ENCODE measurements around the gene MRPL40. TPM values are rescaled to one million over a fixed set of nuclear protein-coding genes. Genes with fewer than 3 reads are reported as not detected.

The MRPL40 gene
- polyA plus RNA-seq (ENCODE audit: insufficient read length in 3 of 3) = 10 to 100 TPM; 48.1 to 51.3 (median 49.1) TPM

GRCh38 chr22:19432133-19432851 lies at the start of gene MRPL40:
Gene MRPL40 (plus strand): TSS chr22:19432545. CDS start chr22:19432555, 10 bp downstream.
- DNase-seq (ENCODE audit: low read depth in 3 of 3, low spot score in 2 of 3) = peak; percentile 68 to 83 (median 80)

- no peak for DNase-seq (ENCODE audit: low read depth in 3 of 3, low spot score in 2 of 3)
Measured at GRCh38 chr22:19383292-19383691, 49.1 kb upstream of the MRPL40 start.

- no peak for DNase-seq (ENCODE audit: low read depth in 3 of 3, low spot score in 2 of 3)
Measured at GRCh38 chr22:19385221-19385906, 47.0 kb upstream of the MRPL40 start.

- no peak for DNase-seq (ENCODE audit: low read depth in 3 of 3, low spot score in 2 of 3)
Measured at GRCh38 chr22:19386248-19386647, 46.1 kb upstream of the MRPL40 start.

- no peak for DNase-seq (ENCODE audit: low read depth in 3 of 3, low spot score in 2 of 3)
Measured at GRCh38 chr22:19387038-19387437, 45.3 kb upstream of the MRPL40 start.

- no peak for DNase-seq (ENCODE audit: low read depth in 3 of 3, low spot score in 2 of 3)
Measured at GRCh38 chr22:19387575-19387974, 44.8 kb upstream of the MRPL40 start.

- DNase-seq (ENCODE audit: low read depth in 3 of 3, low spot score in 2 of 3) = no peak
Measured at GRCh38 chr22:19393704-19394103, 38.6 kb upstream of the MRPL40 start.

GRCh38 chr22:19394274-19395050 lies 37.9 kb upstream of the MRPL40 start:
- DNase-seq (ENCODE audit: low read depth in 3 of 3, low spot score in 2 of 3) = no peak

GRCh38 chr22:19395276-19395675 lies 37.1 kb upstream of the MRPL40 start:
- no peak for DNase-seq (ENCODE audit: low read depth in 3 of 3, low spot score in 2 of 3)

- DNase-seq (ENCODE audit: low read depth in 3 of 3, low spot score in 2 of 3) = no peak
Measured at GRCh38 chr22:19396561-19396933, 35.8 kb upstream of the MRPL40 start.

- no peak for DNase-seq (ENCODE audit: low read depth in 3 of 3, low spot score in 2 of 3)
Measured at GRCh38 chr22:19396934-19397733, 35.2 kb upstream of the MRPL40 start.

- no peak for DNase-seq (ENCODE audit: low read depth in 3 of 3, low spot score in 2 of 3)
Measured at GRCh38 chr22:19397734-19398104, 34.6 kb upstream of the MRPL40 start.

- no peak for DNase-seq (ENCODE audit: low read depth in 3 of 3, low spot score in 2 of 3)
Measured at GRCh38 chr22:19398206-19398605, 34.1 kb upstream of the MRPL40 start.

- no peak for DNase-seq (ENCODE audit: low read depth in 3 of 3, low spot score in 2 of 3)
Measured at GRCh38 chr22:19398652-19399051, 33.7 kb upstream of the MRPL40 start.

- DNase-seq (ENCODE audit: low read depth in 3 of 3, low spot score in 2 of 3) = no peak
Measured at GRCh38 chr22:19400881-19401280, 31.5 kb upstream of the MRPL40 start.

- no peak for DNase-seq (ENCODE audit: low read depth in 3 of 3, low spot score in 2 of 3)
Measured at GRCh38 chr22:19401483-19401882, 30.9 kb upstream of the MRPL40 start.

GRCh38 chr22:19402642-19403191 lies 29.6 kb upstream of the MRPL40 start:
- DNase-seq (ENCODE audit: low read depth in 3 of 3, low spot score in 2 of 3) = no peak

- DNase-seq (ENCODE audit: low read depth in 3 of 3, low spot score in 2 of 3) = no peak
Measured at GRCh38 chr22:19404676-19405075, 27.7 kb upstream of the MRPL40 start.

GRCh38 chr22:19405133-19405532 lies 27.2 kb upstream of the MRPL40 start:
- DNase-seq (ENCODE audit: low read depth in 3 of 3, low spot score in 2 of 3) = no peak

- DNase-seq (ENCODE audit: low read depth in 3 of 3, low spot score in 2 of 3) = no peak
Measured at GRCh38 chr22:19405652-19406051, 26.7 kb upstream of the MRPL40 start.
